Astrocyte (in vitro differentiated cells and primary cell): ENCODE measurements around the gene TM9SF4.

Source experiments
- CTCF ChIP-seq: IDR thresholded peaks from 2 replicates; pipeline ENCODE4 v1.5.1; 2011; ENCODE audit warnings: low read depth, mild to moderate bottlenecking, inconsistent platforms, low read length, moderate library complexity; ENCODE audit not compliant: insufficient read depth
- EZH2 ChIP-seq: IDR thresholded peaks from 2 replicates; pipeline ENCODE4 v1.6.1; 2012; ENCODE audit warnings: mild to moderate bottlenecking, low read length, inconsistent platforms; ENCODE audit not compliant: insufficient read depth

- TF ChIP-seq CTCF (no peak), EZH2 (no peak)
Measured at GRCh38 chr20:32191422-32191821, 81.9 kb downstream of the TM9SF4 start.
